Hepatocyte (in vitro differentiated cells): ENCODE results near the gene ADAMTS9. TPM values are rescaled to one million over a fixed set of nuclear protein-coding genes. Genes with fewer than 3 reads are reported as not detected.

Experiments
- DNase-seq: peaks from one replicate; pipeline ENCODE4 v3.0.0-alpha.2; 2016; ENCODE audit warnings: low spot score
- H2AFZ ChIP-seq: fragments of 200-600 bp; sonication (generic); 2 replicates; pipeline ENCODE4 v1.6.0; 2016; ENCODE audit warnings: antibody characterized with exemption, mild to moderate bottlenecking
- H3K27ac ChIP-seq: fragments of 200-600 bp; sonication (generic); 2 replicates; pipeline ENCODE4 v1.5.1; 2016; ENCODE audit warnings: mild to moderate bottlenecking
- H3K27me3 ChIP-seq: fragments of 200-600 bp; sonication (generic); 2 replicates; pipeline ENCODE4 v1.6.1; 2016
- H3K36me3 ChIP-seq: fragments of 200-600 bp; sonication (generic); replicated peaks from 2 replicates; pipeline ENCODE4 v1.5.1; 2016; ENCODE audit warnings: low read depth; ENCODE audit not compliant: insufficient read depth
- H3K4me1 ChIP-seq: fragments of 200-600 bp; sonication (generic); 2 replicates; pipeline ENCODE4 v1.5.1; 2016; ENCODE audit warnings: mild to moderate bottlenecking, moderate library complexity; ENCODE audit not compliant: insufficient read depth
- H3K4me2 ChIP-seq: fragments of 200-600 bp; sonication (generic); 2 replicates; pipeline ENCODE4 v1.6.0; 2016
- H3K4me3 ChIP-seq: fragments of 200-600 bp; sonication (generic); 2 replicates; pipeline ENCODE4 v1.5.1; 2016; ENCODE audit warnings: mild to moderate bottlenecking
- H3K79me2 ChIP-seq: fragments of 200-600 bp; sonication (generic); 2 replicates; pipeline ENCODE4 v1.6.0; 2017; ENCODE audit warnings: mild to moderate bottlenecking
- H3K9me2 ChIP-seq: fragments of 200-600 bp; sonication (generic); replicated peaks from 2 replicates; pipeline ENCODE4 v1.6.0; 2017; ENCODE audit warnings: mild to moderate bottlenecking; ENCODE audit not compliant: insufficient read depth
- H3K9me3 ChIP-seq: fragments of 200-600 bp; sonication (generic); 2 replicates; pipeline ENCODE4 v1.5.1; 2016; ENCODE audit warnings: low read depth, mild to moderate bottlenecking
- H4K20me1 ChIP-seq: fragments of 200-600 bp; sonication (generic); 2 replicates; pipeline ENCODE4 v1.6.0; 2016; ENCODE audit warnings: mild to moderate bottlenecking; ENCODE audit not compliant: insufficient read depth, poor library complexity, severe bottlenecking
- EZH2 ChIP-seq: fragments of 200-600 bp; sonication (generic); IDR thresholded peaks from 2 replicates; pipeline ENCODE4 v1.6.1; 2016; ENCODE audit warnings: antibody characterized with exemption, mild to moderate bottlenecking, borderline replicate concordance
- EZH2phosphoT487 ChIP-seq: fragments of 200-600 bp; sonication (generic); IDR thresholded peaks from one replicate; pipeline ENCODE4 v1.6.1; 2018; ENCODE audit warnings: antibody characterized with exemption, mild to moderate bottlenecking, low read depth, moderate library complexity; ENCODE audit not compliant: unreplicated experiment, severe bottlenecking
- WGBS: methylation state at CpG from one replicate; pipeline ENCODE4 v1.1.6; 2016; ENCODE audit warnings: low lambda C conversion rate; ENCODE audit errors: missing lambda C conversion rate; 5-methylcytosine and 5-hydroxymethylcytosine counted together
- polyA plus RNA-seq: library from polyadenylated mRNA; unstranded; fragments of >200 nt; fragmentation: Nextera tagmentation; extraction: Ambion mirVana; gene quantifications from 2 replicates; pipeline ENCODE4 v1.2.1, GENCODE V29; 2016
- total RNA-seq: library from RNA; depleted of rRNA; stranded (reverse); fragments of >200 nt; gene quantifications from 2 replicates; pipeline ENCODE4 v1.2.3, GENCODE V29; 2014
- TF ChIP-seq, protein P1 (sequence below): fragments of 200-600 bp; sonication (generic); IDR thresholded peaks from 2 replicates; pipeline ENCODE4 v1.5.1; 2016; ENCODE audit warnings: antibody characterized with exemption, mild to moderate bottlenecking; ENCODE audit not compliant: poor library complexity

Gene ADAMTS9
- total and polyA plus RNA-seq, 2 experiments from 2014 or later, result 56.9 to 145 TPM

DNA sequence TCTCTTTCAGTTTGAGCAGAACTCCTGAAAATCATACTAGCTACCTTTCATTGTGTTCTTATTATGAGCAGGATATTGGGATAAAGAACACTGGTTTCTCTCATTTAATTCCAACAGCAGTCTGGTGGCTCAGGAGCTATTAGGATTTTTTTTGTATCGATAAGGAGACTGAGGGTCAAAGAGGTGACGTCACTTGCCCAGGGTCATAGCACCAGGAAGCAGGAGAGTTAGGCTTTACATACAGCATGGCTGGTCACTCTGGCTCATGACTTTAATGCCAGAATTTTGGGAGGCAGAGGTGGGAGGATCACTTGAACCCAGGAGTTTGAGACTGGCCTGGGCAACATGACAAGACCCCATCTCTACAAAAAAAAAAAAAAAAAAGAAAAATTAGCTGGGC lies 113.6 kb downstream of the ADAMTS9 start:
- Histone ChIP-seq H3K36me3 (no peaks in the 10 kb centered on the region), H3K4me3 (no peak overlapping the region), H3K9me3 (no peaks in the 10 kb centered on the region), H2AFZ (no peak overlapping the region), H3K79me2 (no peaks in the 10 kb centered on the region), H3K9me2 (no peaks in the 10 kb centered on the region), H4K20me1 (no peaks in the 10 kb centered on the region), H3K27ac (no peak overlapping the region), H3K4me1 (no peaks in the 10 kb centered on the region), H3K27me3 (no peaks in the 10 kb centered on the region), H3K4me2 (no peak overlapping the region)
- 100% methylated on average over 2 of the region's 2 CpGs for WGBS
- TF ChIP-seq EZH2phosphoT487, result no peak
- TF ChIP-seq EZH2, result no peak
- TF ChIP-seq, protein P1, sequence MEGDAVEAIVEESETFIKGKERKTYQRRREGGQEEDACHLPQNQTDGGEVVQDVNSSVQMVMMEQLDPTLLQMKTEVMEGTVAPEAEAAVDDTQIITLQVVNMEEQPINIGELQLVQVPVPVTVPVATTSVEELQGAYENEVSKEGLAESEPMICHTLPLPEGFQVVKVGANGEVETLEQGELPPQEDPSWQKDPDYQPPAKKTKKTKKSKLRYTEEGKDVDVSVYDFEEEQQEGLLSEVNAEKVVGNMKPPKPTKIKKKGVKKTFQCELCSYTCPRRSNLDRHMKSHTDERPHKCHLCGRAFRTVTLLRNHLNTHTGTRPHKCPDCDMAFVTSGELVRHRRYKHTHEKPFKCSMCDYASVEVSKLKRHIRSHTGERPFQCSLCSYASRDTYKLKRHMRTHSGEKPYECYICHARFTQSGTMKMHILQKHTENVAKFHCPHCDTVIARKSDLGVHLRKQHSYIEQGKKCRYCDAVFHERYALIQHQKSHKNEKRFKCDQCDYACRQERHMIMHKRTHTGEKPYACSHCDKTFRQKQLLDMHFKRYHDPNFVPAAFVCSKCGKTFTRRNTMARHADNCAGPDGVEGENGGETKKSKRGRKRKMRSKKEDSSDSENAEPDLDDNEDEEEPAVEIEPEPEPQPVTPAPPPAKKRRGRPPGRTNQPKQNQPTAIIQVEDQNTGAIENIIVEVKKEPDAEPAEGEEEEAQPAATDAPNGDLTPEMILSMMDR, result no peak
- no peak for DNase-seq

DNA sequence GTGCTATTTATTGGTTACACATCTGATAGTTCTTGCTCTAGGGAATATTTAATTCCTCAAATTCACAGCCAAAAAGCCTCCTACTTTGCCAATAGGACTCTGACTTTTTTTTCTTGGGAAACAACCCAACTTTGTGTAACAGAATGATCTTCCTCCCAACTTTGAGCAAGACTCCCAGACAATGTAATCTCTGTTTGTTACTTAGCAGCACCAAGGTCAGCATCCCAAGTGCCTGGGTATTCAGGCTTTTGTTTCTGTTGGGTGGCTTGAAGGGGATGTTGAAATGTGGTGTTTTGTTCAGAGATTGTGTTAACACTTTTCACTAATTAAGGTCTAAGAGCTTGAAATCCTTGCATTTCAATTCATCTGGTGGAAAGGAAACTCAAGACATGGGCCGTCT lies 115.8 kb downstream of the ADAMTS9 start:
- no peaks in the 10 kb centered on the region for H3K36me3 ChIP-seq
- WGBS, result 94% methylated on average over 1 of the region's 1 CpG
- no peak overlapping the region for H2AFZ ChIP-seq
- no peaks in the 10 kb centered on the region for H3K79me2 ChIP-seq
- no peaks in the 10 kb centered on the region for H3K4me1 ChIP-seq
- H3K27ac ChIP-seq, result no peak overlapping the region
- H3K4me2 ChIP-seq, result no peak overlapping the region
- TF ChIP-seq EZH2phosphoT487, result no peak
- no peaks in the 10 kb centered on the region for H3K27me3 ChIP-seq
- no peak for DNase-seq
- H3K4me3 ChIP-seq, result no peak overlapping the region
- H3K9me3 ChIP-seq, result no peaks in the 10 kb centered on the region
- no peaks in the 10 kb centered on the region for H4K20me1 ChIP-seq
- H3K9me2 ChIP-seq, result no peaks in the 10 kb centered on the region

DNA sequence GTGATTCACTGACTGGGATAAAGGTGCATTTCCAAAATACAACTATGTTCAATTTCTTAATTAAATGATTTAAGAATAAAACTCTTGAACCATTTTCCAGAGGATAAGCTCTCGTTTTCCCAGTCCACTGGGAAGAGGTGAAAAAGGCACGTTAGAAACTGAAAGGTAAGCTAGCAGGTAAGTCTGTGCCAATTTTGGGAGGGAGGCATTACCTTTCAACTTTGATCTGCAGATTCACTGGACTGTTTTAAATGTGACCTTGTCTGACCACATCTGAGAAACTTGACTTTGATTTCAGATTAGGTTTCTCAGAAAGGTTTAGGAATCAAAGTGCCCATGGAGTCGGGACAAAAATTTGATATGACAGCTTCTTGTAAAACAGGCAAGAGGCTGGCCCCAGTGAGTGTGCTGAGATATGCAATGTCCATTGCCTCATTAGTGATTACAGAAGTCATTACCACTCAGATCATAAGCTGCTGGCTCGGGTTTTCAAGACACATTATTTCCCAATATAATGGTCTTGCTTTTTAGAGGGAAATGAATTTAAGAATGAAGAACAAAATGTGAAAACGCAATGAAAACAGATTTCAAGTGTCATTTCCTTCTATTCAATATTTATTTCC lies 118.8 kb downstream of the ADAMTS9 start:
- Histone ChIP-seq H3K4me1 (no peaks in the 10 kb centered on the region), H3K9me2 (no peaks in the 10 kb centered on the region), H3K9me3 (no peaks in the 10 kb centered on the region), H3K27ac (no peak overlapping the region), H2AFZ (no peak overlapping the region), H3K36me3 (no peaks in the 10 kb centered on the region), H4K20me1 (no peaks in the 10 kb centered on the region), H3K4me2 (no peak overlapping the region), H3K27me3 (no peaks in the 10 kb centered on the region), H3K79me2 (no peaks in the 10 kb centered on the region), H3K4me3 (no peak overlapping the region)
- DNase-seq, result no peak
- TF ChIP-seq, protein P1, result no peak
- TF ChIP-seq EZH2, result no peak
- no peak for TF ChIP-seq EZH2phosphoT487
- 74% methylated on average over 5 of the region's 5 CpGs for WGBS

DNA sequence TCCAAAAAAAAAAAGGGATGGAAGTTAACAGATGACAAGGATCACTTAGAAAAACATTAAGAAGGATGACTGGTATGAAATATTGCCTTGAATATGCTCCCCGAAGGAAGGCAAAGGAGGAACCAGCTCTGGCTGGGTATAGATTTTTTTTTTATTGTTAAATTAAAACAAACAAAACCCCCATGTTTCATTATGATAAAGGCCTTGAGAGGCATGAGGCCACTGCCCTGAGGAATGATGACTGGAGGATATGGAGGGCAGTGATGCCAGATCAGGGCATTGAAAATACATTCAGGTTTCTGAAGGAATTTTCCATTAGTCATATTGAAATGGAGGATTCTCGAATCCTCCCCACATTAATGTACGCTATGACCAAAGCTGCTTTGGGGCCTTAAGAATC lies 120.9 kb downstream of the ADAMTS9 start:
- no peak overlapping the region for H3K4me3 ChIP-seq
- TF ChIP-seq, protein P1, result no peak
- TF ChIP-seq EZH2phosphoT487 (no peak), EZH2 (no peak)
- no peaks in the 10 kb centered on the region for H3K27me3 ChIP-seq
- no peaks in the 10 kb centered on the region for H3K36me3 ChIP-seq
- no peaks in the 10 kb centered on the region for H4K20me1 ChIP-seq
- H3K4me2 ChIP-seq, result no peak overlapping the region
- no peak for DNase-seq
- 94% methylated on average over 3 of the region's 3 CpGs for WGBS
- no peaks in the 10 kb centered on the region for H3K4me1 ChIP-seq
- H3K79me2 ChIP-seq, result no peaks in the 10 kb centered on the region
- H3K27ac ChIP-seq, result no peak overlapping the region
- H3K9me3 ChIP-seq, result no peaks in the 10 kb centered on the region
- H3K9me2 ChIP-seq, result no peaks in the 10 kb centered on the region
- H2AFZ ChIP-seq, result no peak overlapping the region
